ENCODE measurements around the gene FAM184B.

GRCh38 chr4:17773135-17773698 is 8.2 kb downstream of the FAM184B start:
- TF ChIP-seq PKNOX1 (IDR thresholded peaks at IDR 0.05) (no peak), FOXM1 (IDR thresholded peaks at IDR 0.05; ENCODE audit: borderline replicate concordance) (no peak), NFRKB (IDR thresholded peaks at IDR 0.05) (no peak), ZNF384 (IDR thresholded peaks at IDR 0.05) (no peak), SP1 (IDR thresholded peaks at IDR 0.05) (no peak), TARDBP (IDR thresholded peaks at IDR 0.05) (no peak), BHLHE40 (IDR thresholded peaks at IDR 0.05; ENCODE audit: borderline replicate concordance) (no peak), FOXK2 (IDR thresholded peaks at IDR 0.05) (no peak), ARNT (IDR thresholded peaks at IDR 0.05) (no peak), CTBP1 (IDR thresholded peaks at IDR 0.05; ENCODE audit: borderline replicate concordance) (no peak)

All from HEK293T (cell line).